Activated naive CD8-positive, alpha-beta T cell treated with anti-CD3 and anti-CD28 coated beads, Interleukin-2, amount 50 U/mL, for 16 hours (primary cell): Measurements from ENCODE around the gene OR2T4.

Source experiments
- DNase-seq: peaks from one replicate; pipeline ENCODE4 v3.0.0-alpha.2; 2020; ENCODE audit warnings: low read depth, low spot score

Gene OR2T4, protein sequence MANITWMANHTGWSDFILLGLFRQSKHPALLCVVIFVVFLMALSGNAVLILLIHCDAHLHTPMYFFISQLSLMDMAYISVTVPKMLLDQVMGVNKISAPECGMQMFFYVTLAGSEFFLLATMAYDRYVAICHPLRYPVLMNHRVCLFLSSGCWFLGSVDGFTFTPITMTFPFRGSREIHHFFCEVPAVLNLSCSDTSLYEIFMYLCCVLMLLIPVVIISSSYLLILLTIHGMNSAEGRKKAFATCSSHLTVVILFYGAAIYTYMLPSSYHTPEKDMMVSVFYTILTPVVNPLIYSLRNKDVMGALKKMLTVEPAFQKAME

DNA sequence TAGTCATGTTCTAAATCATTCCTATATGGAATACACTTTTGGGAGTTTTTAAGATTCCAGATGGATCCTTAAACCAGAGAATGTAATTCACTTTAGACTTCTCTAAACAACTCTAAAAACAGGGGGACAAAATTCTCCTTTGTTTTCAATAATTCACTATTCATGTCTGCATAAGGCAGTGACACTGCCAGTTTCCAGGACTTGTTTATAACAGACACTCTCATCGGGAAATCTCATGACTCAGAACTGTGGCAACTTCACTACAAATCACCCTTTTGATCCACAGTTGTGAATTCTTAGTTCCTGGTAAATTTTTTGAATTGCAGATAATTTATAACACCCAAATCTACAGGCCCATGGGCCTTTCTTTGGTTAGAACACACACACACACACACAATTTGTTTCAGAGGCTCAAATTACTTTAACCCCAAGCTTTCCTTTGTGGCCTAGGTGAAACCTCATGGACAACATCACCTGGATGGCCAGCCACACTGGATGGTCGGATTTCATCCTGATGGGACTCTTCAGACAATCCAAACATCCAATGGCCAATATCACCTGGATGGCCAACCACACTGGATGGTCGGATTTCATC is at the start of gene OR2T4:
TSS of gene OR2T4 (plus strand) at position 545 of the 595 bp plus-strand sequence. CDS start at position 545, 0 bp downstream.
- no peak for DNase-seq

- no peak for DNase-seq
These were observed 44.7 kb upstream of the OR2T4 start for GRCh38 chr1:248316796-248317195.

GRCh38 chr1:248324468-248324867 is 37.0 kb upstream of the OR2T4 start, which contains the start of gene OR2M7:
OR2M7 (minus strand) TSS chr1:248324568; CDS start chr1:248324568, 0 bp downstream.
- no peak for DNase-seq

- no peak for DNase-seq
These were observed 18.0 kb upstream of the OR2T4 start for GRCh38 chr1:248343451-248343850.

DNA sequence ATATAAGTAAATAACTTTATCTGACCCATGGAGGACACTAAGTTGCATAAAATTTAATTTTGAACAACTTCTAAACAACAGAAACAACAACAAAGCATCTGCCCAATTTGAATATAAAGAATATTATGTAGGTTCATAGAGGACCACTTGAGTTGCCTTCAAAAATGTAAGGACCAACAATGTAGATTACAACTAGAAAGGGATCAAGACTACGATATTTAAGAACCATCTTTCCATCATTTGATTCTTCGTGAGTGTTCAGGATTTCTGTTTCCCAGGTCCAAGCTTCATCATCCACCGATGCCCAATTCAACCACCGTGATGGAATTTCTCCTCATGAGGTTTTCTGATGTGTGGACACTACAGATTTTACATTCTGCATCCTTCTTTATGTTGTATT is 13.0 kb upstream of the OR2T4 start, which contains the start of gene OR14C36:
TSS of gene OR14C36 (plus strand) at position 301 of the 400 bp plus-strand sequence. CDS start at position 301, 0 bp downstream.
- no peak for DNase-seq

- DNase-seq: no peak
These were observed 2.0 kb upstream of the OR2T4 start for GRCh38 chr1:248359415-248359814.

DNA sequence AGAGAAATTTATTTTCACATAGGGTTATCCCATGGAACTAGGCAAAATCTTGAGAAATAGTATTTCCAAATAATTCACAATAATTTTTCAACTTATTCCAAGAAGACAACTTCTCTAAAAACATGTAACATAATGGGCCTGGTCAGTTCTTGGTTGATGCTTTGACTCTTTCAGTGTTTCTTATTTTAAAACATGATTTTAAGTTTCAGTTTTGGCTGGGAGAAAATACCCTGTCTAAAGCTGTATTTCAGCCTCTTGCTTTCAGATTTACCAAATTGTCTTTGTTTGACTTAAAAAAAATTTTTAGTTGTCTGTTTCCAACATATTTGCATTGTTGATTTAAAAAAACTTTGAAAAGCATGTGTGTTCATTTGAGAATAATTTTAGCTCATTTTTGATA is 5.1 kb downstream of the OR2T4 start:
- DNase-seq: no peak

DNA sequence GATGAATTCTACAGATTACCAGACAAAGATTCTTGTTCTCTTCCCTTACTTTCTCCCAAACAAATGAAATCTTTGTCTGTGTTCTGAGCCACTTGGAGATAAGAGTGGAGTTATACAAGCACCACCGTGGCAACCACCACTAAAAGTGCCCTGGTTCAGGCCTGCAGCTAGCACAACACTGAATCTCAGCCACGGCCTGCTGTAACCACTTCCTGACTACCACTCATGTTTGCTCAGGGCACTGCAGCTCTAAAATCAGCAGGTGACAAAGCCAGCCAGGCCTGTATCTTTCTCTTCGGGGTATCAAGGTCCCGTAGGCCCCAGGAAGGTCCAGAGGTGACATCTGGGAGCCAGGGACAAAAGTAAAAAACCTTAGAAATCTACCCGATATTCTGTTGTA is 10.9 kb downstream of the OR2T4 start:
- DNase-seq: no peak

DNA sequence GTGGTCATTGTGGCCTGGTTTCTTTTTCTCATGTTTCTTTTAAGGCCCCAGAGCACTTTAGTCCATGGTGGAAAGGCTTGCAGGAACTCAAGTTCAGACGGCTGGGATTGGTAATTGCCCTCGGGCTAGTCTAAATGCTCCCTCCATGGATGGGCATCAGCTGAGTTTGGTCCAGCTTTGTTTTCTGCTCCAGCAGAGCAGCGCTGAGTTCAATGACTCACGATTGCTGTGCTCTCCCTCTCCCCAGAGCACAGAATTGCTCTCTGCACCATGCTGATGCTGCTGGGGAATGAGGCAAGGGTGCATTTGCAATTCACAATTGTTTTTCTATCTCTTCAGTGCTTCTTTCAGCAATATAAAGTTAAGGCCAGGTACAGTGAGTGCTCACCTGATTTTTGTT is 12.3 kb downstream of the OR2T4 start:
- no peak for DNase-seq

- DNase-seq: no peak
These were observed 14.0 kb downstream of the OR2T4 start, which contains the start of gene OR2T6 for GRCh38 chr1:248375446-248375845. OR2T6 (plus strand) TSS chr1:248375746; CDS start chr1:248387609, 11,863 bp downstream.

- DNase-seq: no peak
These were observed 15.5 kb downstream of the OR2T4 start for GRCh38 chr1:248376916-248377315.

DNA sequence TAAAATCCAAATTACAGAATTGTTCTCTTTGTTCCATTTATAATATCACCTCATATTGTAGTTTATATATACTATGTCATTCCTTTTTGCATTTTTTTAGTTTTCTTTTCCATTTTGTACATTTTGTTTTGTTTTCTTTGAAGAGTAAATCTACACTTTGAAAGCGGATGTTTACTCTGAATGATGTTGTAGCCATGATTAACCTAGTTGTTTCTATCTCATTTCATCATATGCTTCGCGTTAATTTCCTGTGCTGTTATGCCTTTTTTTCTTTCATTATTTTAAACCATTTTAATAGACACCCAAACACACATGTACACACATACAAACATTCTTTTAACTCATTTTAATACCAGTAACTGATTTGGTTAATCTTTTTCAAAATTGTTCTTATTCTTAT is 19.4 kb downstream of the OR2T4 start:
- DNase-seq: no peak

DNA sequence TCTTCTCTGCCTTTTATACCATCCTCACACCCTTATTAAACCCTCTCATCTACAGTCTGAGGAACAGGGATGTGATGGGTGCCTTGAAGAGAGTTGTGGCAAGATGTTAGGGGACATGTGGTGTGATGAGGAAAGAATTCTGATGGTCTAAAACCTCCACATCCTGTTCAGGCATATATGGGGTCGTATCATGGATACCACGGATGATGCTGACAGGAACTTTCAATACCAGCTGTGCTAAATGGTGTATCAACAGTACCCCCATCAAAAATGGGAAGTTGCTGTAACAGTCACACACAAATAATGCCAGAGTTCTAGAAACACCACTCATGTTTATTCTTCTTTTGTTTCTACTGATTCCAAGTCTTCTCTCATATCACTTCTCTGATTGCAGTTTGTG is 27.0 kb downstream of the OR2T4 start:
- no peak for DNase-seq

DNA sequence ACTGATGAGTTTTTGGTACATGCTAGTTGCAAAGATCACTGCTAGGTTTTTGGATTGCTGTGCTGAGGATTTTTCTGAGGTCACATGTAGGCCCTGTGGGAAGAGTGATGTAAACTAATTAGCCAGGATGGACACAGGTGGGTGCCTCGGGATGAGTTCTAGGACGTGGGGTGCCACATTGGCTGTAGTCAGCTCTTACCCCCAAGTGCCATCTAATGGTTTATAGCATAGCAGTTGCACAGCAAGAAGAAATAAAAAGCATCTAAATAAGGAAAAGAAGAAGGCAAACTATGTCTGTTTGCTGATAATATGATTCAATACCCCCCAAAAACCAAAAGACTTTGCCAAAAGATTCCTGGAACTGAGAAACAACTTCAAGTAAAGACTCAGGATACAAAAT is 31.6 kb downstream of the OR2T4 start:
- DNase-seq: no peak

DNA sequence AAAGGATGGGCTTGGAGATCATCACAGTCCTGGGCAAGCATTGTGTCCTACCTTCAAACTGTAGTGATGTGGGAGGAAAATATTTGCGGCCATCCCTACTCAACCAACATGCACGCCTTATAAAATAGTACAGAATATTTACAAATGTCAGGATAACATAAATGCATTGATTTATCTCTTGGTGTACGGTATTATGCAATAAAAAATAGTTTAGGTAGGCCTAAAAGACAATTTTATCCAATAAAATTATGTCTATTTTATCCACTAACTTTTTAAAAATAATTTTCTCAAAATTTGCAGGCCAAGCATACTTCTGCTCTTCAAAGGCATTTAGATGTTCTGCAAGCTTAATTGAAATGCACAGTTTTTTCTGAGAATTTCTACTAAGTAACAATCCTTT is 41.3 kb downstream of the OR2T4 start, which contains the start of gene OR2T1:
TSS of gene OR2T1 (plus strand) at position 301 of the 400 bp plus-strand sequence. CDS start 3,100 bp downstream, outside the sequence.
- DNase-seq: no peak

DNA sequence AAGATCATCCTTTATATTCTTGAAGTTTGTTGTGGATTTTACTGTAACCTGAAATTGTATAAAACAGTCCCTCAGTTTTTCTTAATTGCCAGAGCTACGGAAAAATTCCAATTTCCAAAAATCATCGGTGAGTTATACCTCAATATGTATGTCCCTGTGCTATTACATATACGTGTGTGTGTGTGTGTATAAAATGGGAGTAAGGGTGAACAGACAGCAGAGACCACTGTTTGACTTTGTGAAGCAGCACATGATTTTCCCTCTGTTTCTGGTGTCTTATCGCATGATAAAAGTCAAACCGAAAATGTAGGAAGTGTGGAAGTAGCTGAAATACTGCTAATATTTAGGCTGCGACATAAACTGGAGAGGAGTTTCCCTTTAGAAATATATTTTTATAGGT is 42.6 kb downstream of the OR2T4 start:
- DNase-seq: no peak

GRCh38 chr1:248406721-248407692 is 45.5 kb downstream of the OR2T4 start:
- DNase-seq: no peak
